Uterus (tissue), 2 donors: ENCODE measurements around the gene MARCOL.

Experiments used
- CTCF ChIP-seq, 4 experiments: fragments of 200-600 bp in 2 of 4; fragments of 450-650 bp in 2 of 4; sonication (generic) in 2 of 4; IDR thresholded peaks; one replicate each; pipeline ENCODE4 v1.5.1; 2016 to 2019; ENCODE audit warnings: antibody characterized with exemption in 4 of 4, mild to moderate bottlenecking in 2 of 4, moderate library complexity in 1 of 4
- POLR2A ChIP-seq, 2 donors: fragments of 450-650 bp; IDR thresholded peaks; one replicate each; pipeline ENCODE4 v1.6.1; 2016; ENCODE audit warnings: antibody characterized with exemption in 2 of 2, mild to moderate bottlenecking in 1 of 2, moderate library complexity in 1 of 2

- no peak for TF ChIP-seq CTCF (IDR thresholded peaks at IDR 0.05)
- TF ChIP-seq POLR2A (IDR thresholded peaks at IDR 0.05) = no peak
These were observed 52.2 kb downstream of the MARCOL start for GRCh38 chr5:148290271-148291195.
